Neural progenitor cell (in vitro differentiated cells): ENCODE results near the gene RGMB.

Experiments
- CTCF ChIP-seq: fragments of 200-600 bp; sonication (generic); IDR thresholded peaks from 2 replicates; pipeline ENCODE4 v1.5.1; 2017; ENCODE audit warnings: antibody characterized with exemption, mild to moderate bottlenecking
- EZH2 ChIP-seq: fragments of 200-600 bp; sonication (generic); IDR thresholded peaks from 2 replicates; pipeline ENCODE4 v1.6.1; 2017; ENCODE audit warnings: antibody characterized with exemption, mild to moderate bottlenecking, moderate library complexity

- TF ChIP-seq CTCF (no peak), EZH2 (no peak)
Observed at GRCh38 chr5:98742396-98743073, 30.9 kb upstream of the RGMB start.
